Neuron (in vitro differentiated cells): ENCODE results near the gene SMOC2.
"Not testable (repeated sequence)": the region's sequence is repeated elsewhere in the genome, so short reads cannot be mapped to it uniquely, and the experiment has no call there.

Experiments used
- H2AFZ ChIP-seq: one replicate; pipeline ENCODE4 v1.6.1; 2013; ENCODE audit warnings: low read depth, mild to moderate bottlenecking, inconsistent platforms, low read length, moderate library complexity
- H3K27me3 ChIP-seq: one replicate; pipeline ENCODE4 v1.6.1; 2013; ENCODE audit warnings: low read length; ENCODE audit not compliant: insufficient read depth
- H3K36me3 ChIP-seq: one replicate; pipeline ENCODE4 v1.6.1; 2013; ENCODE audit warnings: low read length; ENCODE audit not compliant: insufficient read depth
- H3K4me1 ChIP-seq: one replicate; pipeline ENCODE4 v1.6.1; 2013; ENCODE audit warnings: low read length; ENCODE audit not compliant: insufficient read depth
- H3K4me3 ChIP-seq: 2 replicates; pipeline ENCODE4 v1.5.1; 2013; ENCODE audit warnings: mild to moderate bottlenecking, low read length, moderate library complexity
- H3K9me3 ChIP-seq: one replicate; pipeline ENCODE4 v1.6.1; 2013; ENCODE audit warnings: low read length

SMOC2 gene

GRCh38 chr6:168675933-168676551 is 235.1 kb downstream of the SMOC2 start:
- H2AFZ ChIP-seq: no peak overlapping the region
- peaks cover 2% of the 10 kb centered on the region for H3K4me1 ChIP-seq
- no peaks in the 10 kb centered on the region for H3K9me3 ChIP-seq
- H3K27me3 ChIP-seq: no peaks in the 10 kb centered on the region
- H3K4me3 ChIP-seq: no peak overlapping the region
- H3K36me3 ChIP-seq: no peaks in the 10 kb centered on the region

- H3K4me1 ChIP-seq: peaks cover 2% of the 10 kb centered on the region
- H3K27me3 ChIP-seq: no peaks in the 10 kb centered on the region
- H3K4me3 ChIP-seq: no peak overlapping the region
- H3K36me3 ChIP-seq: no peaks in the 10 kb centered on the region
- no peak overlapping the region for H2AFZ ChIP-seq
- H3K9me3 ChIP-seq: no peaks in the 10 kb centered on the region
Observed at GRCh38 chr6:168676552-168677322, 235.8 kb downstream of the SMOC2 start.

GRCh38 chr6:168677323-168677781 is 236.4 kb downstream of the SMOC2 start:
- H3K4me1 ChIP-seq, H3K4me3 ChIP-seq, H3K36me3 ChIP-seq, H3K27me3 ChIP-seq, H2AFZ ChIP-seq, H3K9me3 ChIP-seq: not testable (repeated sequence)

GRCh38 chr6:168678077-168678476 is 237.1 kb downstream of the SMOC2 start:
- no peak overlapping the region for H2AFZ ChIP-seq
- H3K9me3 ChIP-seq: no peaks in the 10 kb centered on the region
- no peak overlapping the region for H3K4me3 ChIP-seq
- H3K27me3 ChIP-seq: no peaks in the 10 kb centered on the region
- peaks cover 2% of the 10 kb centered on the region for H3K4me1 ChIP-seq
- H3K36me3 ChIP-seq: no peaks in the 10 kb centered on the region

- Histone ChIP-seq H3K4me3 (no peak overlapping the region), H3K27me3 (no peaks in the 10 kb centered on the region)
Observed at GRCh38 chr6:168678588-168678987, 237.6 kb downstream of the SMOC2 start.

GRCh38 chr6:168681748-168682147 is 240.8 kb downstream of the SMOC2 start:
- peaks cover 5% of the 10 kb centered on the region for H3K4me1 ChIP-seq
- no peak overlapping the region for H2AFZ ChIP-seq
- no peaks in the 10 kb centered on the region for H3K27me3 ChIP-seq
- no peaks in the 10 kb centered on the region for H3K9me3 ChIP-seq
- H3K4me3 ChIP-seq: no peak overlapping the region
- H3K36me3 ChIP-seq: no peaks in the 10 kb centered on the region

More at GRCh38 chr6:168678588-168678987, 237.6 kb downstream of the SMOC2 start:
- H3K9me3 ChIP-seq: no peaks in the 10 kb centered on the region
- peaks cover 6% of the 10 kb centered on the region for H3K4me1 ChIP-seq
- no peaks in the 10 kb centered on the region for H3K36me3 ChIP-seq
- no peak overlapping the region for H2AFZ ChIP-seq

- no peaks in the 10 kb centered on the region for H3K9me3 ChIP-seq
- H2AFZ ChIP-seq: no peak overlapping the region
- no peak overlapping the region for H3K4me3 ChIP-seq
- peaks cover 9% of the 10 kb centered on the region for H3K4me1 ChIP-seq
- no peaks in the 10 kb centered on the region for H3K36me3 ChIP-seq
- H3K27me3 ChIP-seq: no peaks in the 10 kb centered on the region
Observed at GRCh38 chr6:168683621-168684020, 242.6 kb downstream of the SMOC2 start.

GRCh38 chr6:168684471-168684870 is 243.5 kb downstream of the SMOC2 start:
- Histone ChIP-seq H3K9me3 (no peaks in the 10 kb centered on the region), H3K27me3 (no peaks in the 10 kb centered on the region), H3K4me3 (no peak overlapping the region), H3K36me3 (no peaks in the 10 kb centered on the region), H2AFZ (no peak overlapping the region), H3K4me1 (peaks cover 9% of the 10 kb centered on the region)

GRCh38 chr6:168684906-168685305 is 243.9 kb downstream of the SMOC2 start:
- Histone ChIP-seq H2AFZ (no peak overlapping the region), H3K4me3 (no peak overlapping the region), H3K36me3 (no peaks in the 10 kb centered on the region), H3K4me1 (peaks cover 9% of the 10 kb centered on the region), H3K9me3 (no peaks in the 10 kb centered on the region), H3K27me3 (no peaks in the 10 kb centered on the region)

- no peaks in the 10 kb centered on the region for H3K9me3 ChIP-seq
- no peaks in the 10 kb centered on the region for H3K36me3 ChIP-seq
- H3K4me3 ChIP-seq: no peak overlapping the region
- H2AFZ ChIP-seq: no peak overlapping the region
- H3K27me3 ChIP-seq: no peaks in the 10 kb centered on the region
- peaks cover 9% of the 10 kb centered on the region for H3K4me1 ChIP-seq
Observed at GRCh38 chr6:168686029-168686738, 245.2 kb downstream of the SMOC2 start.

- no peaks in the 10 kb centered on the region for H3K36me3 ChIP-seq
- H3K4me3 ChIP-seq: no peak overlapping the region
- H3K4me1 ChIP-seq: peaks cover 9% of the 10 kb centered on the region
- no peak overlapping the region for H2AFZ ChIP-seq
- H3K9me3 ChIP-seq: no peaks in the 10 kb centered on the region
- H3K27me3 ChIP-seq: no peaks in the 10 kb centered on the region
Observed at GRCh38 chr6:168686831-168687730, 246.1 kb downstream of the SMOC2 start.

- H3K27me3 ChIP-seq: no peaks in the 10 kb centered on the region
Observed at GRCh38 chr6:168690271-168690670, 249.3 kb downstream of the SMOC2 start.

More at GRCh38 chr6:168690271-168690670, 249.3 kb downstream of the SMOC2 start:
- H2AFZ ChIP-seq: no peak overlapping the region
- H3K4me3 ChIP-seq: no peak overlapping the region
- H3K36me3 ChIP-seq: no peaks in the 10 kb centered on the region
- H3K9me3 ChIP-seq: no peaks in the 10 kb centered on the region
- H3K4me1 ChIP-seq: peaks cover 5% of the 10 kb centered on the region
